PC-9 (cell line): Measurements from ENCODE around the gene NAA25.

ENCODE experiments used
- EZH2 ChIP-seq: fragments of 200-600 bp; sonication (generic); IDR thresholded peaks from 2 replicates; pipeline ENCODE4 v1.8.0; 2017; ENCODE audit warnings: antibody characterized with exemption, low read depth
- TF ChIP-seq, protein P1 (sequence below): fragments of 200-600 bp; sonication (generic); conservative IDR thresholded peaks from 2 replicates; pipeline ENCODE4 v1.6.1; 2017; ENCODE audit warnings: mixed run types, antibody characterized with exemption, mild to moderate bottlenecking, moderate library complexity

- TF ChIP-seq, protein P1, sequence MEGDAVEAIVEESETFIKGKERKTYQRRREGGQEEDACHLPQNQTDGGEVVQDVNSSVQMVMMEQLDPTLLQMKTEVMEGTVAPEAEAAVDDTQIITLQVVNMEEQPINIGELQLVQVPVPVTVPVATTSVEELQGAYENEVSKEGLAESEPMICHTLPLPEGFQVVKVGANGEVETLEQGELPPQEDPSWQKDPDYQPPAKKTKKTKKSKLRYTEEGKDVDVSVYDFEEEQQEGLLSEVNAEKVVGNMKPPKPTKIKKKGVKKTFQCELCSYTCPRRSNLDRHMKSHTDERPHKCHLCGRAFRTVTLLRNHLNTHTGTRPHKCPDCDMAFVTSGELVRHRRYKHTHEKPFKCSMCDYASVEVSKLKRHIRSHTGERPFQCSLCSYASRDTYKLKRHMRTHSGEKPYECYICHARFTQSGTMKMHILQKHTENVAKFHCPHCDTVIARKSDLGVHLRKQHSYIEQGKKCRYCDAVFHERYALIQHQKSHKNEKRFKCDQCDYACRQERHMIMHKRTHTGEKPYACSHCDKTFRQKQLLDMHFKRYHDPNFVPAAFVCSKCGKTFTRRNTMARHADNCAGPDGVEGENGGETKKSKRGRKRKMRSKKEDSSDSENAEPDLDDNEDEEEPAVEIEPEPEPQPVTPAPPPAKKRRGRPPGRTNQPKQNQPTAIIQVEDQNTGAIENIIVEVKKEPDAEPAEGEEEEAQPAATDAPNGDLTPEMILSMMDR = no peak
- no peak for TF ChIP-seq EZH2
These were observed 116.6 kb downstream of the NAA25 start for GRCh38 chr12:111991946-111992345.
